PFSK-1 (cell line): ENCODE results near the gene CHRND.

Experiments
- FOXP2 ChIP-seq: optimal IDR thresholded peaks from 2 replicates; pipeline ENCODE3; 2011; ENCODE audit warnings: borderline replicate concordance, control low read depth, inconsistent platforms; ENCODE audit not compliant: insufficient read depth; ENCODE audit errors: extremely low read length, extremely low read depth
- POLR2AphosphoS5 ChIP-seq: IDR thresholded peaks from 2 replicates; pipeline ENCODE4 v1.6.1; 2012; ENCODE audit warnings: low read depth, mild to moderate bottlenecking, control low read depth, low read length, moderate library complexity
- SIN3A ChIP-seq: IDR thresholded peaks from 2 replicates; pipeline ENCODE4 v1.6.1; 2012; ENCODE audit warnings: mild to moderate bottlenecking, low read length, moderate library complexity, borderline replicate concordance; ENCODE audit not compliant: insufficient read depth
- TAF1 ChIP-seq: IDR thresholded peaks from 2 replicates; pipeline ENCODE4 v1.6.1; 2012; ENCODE audit warnings: low read length, control low read depth, borderline replicate concordance; ENCODE audit not compliant: insufficient read depth
- TF ChIP-seq, protein P1 (sequence below), 2 experiments: IDR thresholded peaks; 2 replicates each; pipeline versions ENCODE4 v1.6.1 to v1.8.0; 2011 to 2012; ENCODE audit warnings: low read depth in 2 of 2, low read length in 2 of 2, control low read depth in 1 of 2, inconsistent platforms in 1 of 2, mild to moderate bottlenecking in 1 of 2, moderate library complexity in 1 of 2; ENCODE audit not compliant: insufficient read depth in 1 of 2

The CHRND gene

DNA sequence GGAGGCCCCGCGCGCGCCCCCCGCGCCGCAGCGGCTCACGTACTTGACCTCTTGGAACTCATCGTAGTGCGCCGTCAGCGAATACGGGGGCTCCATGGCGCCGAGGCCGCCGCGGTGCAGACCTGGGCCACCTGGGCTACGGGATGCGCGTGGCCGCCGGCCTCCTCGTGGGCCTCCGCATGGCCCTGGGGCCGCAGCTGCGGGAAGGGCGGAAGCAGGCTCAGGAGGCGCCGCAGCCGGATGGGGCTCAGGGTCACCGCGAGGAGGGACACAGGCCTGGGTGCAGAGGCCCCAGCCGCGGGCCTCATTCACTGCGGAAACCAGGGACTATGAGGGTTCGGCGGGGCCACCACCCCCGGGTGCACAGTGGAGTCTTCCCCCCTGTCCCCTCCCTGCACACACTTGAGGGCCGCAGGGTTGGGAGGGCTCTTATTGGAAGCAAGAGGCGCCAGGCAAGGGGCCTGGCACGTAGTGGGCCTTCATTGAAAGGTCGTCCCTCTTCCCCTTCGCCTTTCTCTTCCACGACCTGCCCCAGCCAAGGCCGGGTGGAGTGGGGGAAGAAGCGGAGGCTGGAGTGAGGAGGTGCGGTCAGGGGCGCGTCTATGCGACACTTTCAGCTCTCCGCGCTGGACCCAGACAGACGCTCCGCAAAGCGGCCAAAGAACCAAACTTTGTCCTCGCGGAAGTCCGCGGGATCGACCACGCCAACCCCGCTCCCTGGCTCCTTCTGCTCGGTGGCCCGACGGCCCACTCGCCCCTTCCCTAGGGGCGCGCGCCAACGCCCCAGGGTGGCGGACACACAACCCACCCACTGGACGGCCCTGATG is 39.2 kb upstream of the CHRND start:
- no peak for TF ChIP-seq FOXP2
- no peak for TF ChIP-seq TAF1
- TF ChIP-seq POLR2AphosphoS5, result no peak
- TF ChIP-seq, protein P1, sequence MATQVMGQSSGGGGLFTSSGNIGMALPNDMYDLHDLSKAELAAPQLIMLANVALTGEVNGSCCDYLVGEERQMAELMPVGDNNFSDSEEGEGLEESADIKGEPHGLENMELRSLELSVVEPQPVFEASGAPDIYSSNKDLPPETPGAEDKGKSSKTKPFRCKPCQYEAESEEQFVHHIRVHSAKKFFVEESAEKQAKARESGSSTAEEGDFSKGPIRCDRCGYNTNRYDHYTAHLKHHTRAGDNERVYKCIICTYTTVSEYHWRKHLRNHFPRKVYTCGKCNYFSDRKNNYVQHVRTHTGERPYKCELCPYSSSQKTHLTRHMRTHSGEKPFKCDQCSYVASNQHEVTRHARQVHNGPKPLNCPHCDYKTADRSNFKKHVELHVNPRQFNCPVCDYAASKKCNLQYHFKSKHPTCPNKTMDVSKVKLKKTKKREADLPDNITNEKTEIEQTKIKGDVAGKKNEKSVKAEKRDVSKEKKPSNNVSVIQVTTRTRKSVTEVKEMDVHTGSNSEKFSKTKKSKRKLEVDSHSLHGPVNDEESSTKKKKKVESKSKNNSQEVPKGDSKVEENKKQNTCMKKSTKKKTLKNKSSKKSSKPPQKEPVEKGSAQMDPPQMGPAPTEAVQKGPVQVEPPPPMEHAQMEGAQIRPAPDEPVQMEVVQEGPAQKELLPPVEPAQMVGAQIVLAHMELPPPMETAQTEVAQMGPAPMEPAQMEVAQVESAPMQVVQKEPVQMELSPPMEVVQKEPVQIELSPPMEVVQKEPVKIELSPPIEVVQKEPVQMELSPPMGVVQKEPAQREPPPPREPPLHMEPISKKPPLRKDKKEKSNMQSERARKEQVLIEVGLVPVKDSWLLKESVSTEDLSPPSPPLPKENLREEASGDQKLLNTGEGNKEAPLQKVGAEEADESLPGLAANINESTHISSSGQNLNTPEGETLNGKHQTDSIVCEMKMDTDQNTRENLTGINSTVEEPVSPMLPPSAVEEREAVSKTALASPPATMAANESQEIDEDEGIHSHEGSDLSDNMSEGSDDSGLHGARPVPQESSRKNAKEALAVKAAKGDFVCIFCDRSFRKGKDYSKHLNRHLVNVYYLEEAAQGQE (IDR thresholded peaks at IDR 0.05; ENCODE audit: insufficient read depth in 1 of 2, low read depth in 2 of 2, low read length in 2 of 2), result no peak
- TF ChIP-seq SIN3A, result no peak

DNA sequence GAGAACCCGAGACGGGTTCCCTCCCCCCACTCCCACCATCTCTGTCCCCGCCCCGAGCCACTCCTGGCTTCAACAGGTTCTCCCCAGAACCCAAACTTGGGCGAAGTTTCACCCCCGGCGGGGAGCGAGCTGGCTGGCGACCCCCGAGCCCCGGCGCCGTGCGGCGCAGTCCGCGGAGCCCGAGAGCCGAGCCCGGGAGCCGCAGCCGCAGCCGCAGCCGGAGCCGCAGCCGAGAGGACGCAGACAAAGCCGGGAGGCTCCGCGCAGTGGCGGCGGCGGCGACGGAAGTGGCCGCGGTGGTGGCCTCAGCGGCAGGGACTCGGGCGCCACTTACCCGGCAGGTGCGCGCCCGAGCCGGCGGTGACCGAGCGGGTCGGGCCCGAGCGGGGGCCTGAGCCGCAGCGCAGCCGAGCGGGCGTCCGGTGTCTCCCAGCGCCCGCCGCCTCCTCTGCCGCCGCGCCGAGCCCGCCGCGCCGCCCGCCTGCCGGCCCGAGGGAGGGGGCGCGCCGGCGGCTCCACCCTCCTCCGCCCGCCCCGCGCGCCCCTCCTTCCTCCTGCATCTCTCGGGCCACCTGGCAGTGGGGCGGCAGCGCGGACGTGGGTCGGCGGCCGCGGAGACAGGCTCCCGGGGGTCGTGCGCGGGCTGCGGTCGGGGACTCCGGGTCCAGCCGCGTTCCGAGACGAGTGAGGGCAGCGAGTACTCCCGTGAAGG is 38.4 kb upstream of the CHRND start, which contains the start of gene ECEL1:
ECEL1 (minus strand) TSS at position 450 of the 712 bp plus-strand sequence. CDS start 1,181 bp downstream, outside the sequence.
- TF ChIP-seq SIN3A (no peak), FOXP2 (no peak), POLR2AphosphoS5 (no peak), TAF1 (no peak)
- TF ChIP-seq, protein P1 (IDR thresholded peaks at IDR 0.05; ENCODE audit: insufficient read depth in 1 of 2, low read depth in 2 of 2, low read length in 2 of 2), result no peak

DNA sequence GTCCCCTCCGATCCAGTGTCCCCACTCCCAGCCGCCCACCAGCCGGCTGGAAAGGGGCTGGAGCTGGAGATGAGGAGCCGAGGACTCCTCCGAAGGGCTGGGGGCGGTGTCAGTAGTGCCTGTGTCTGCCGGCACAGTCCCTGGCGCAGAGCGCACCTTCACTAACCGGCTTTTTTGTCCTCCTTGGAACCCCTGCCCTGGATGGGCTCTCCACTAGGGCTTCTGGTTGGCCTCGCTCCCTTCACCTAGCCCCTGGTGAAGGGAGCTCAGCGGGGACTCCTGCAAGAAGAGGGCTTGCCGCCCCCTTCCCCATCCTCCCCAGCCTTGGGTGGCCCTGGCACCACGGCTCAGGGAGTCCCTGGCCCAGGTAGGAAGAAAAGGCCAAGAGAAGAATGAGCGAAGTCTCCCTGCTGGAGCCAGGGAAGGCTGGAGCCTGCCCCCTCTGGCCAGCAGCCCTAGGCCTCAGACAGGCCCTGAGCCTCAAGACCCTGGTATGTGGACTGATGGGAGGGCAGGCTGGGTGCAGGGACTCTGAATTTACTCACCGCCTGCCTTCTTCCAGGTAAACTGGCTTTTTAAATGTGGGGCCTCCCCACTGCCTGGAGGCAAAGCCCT is 37.8 kb upstream of the CHRND start:
- TF ChIP-seq POLR2AphosphoS5, result no peak
- TF ChIP-seq SIN3A, result no peak
- TF ChIP-seq TAF1, result no peak
- TF ChIP-seq FOXP2, result no peak
- TF ChIP-seq, protein P1 (IDR thresholded peaks at IDR 0.05; ENCODE audit: insufficient read depth in 1 of 2, low read depth in 2 of 2, low read length in 2 of 2), result no peak

GRCh38 chr2:232488721-232489300 is 37.1 kb upstream of the CHRND start:
- TF ChIP-seq, protein P1 (IDR thresholded peaks at IDR 0.05; ENCODE audit: insufficient read depth in 1 of 2, low read depth in 2 of 2, low read length in 2 of 2), result no peak
- no peak for TF ChIP-seq POLR2AphosphoS5
- no peak for TF ChIP-seq SIN3A
- TF ChIP-seq TAF1, result no peak
- no peak for TF ChIP-seq FOXP2
